HepG2 (cell line): ENCODE measurements around the gene SMIM1. TPM values are rescaled to one million over a fixed set of nuclear protein-coding genes. Genes with fewer than 3 reads are reported as not detected.

ENCODE experiments used
- ATAC-seq: fragments of 200-7000 bp; cut with Tn5 transposase; 3 replicates; pipeline ENCODE4 v1.9.1; 2020; ENCODE audit warnings: mild to moderate bottlenecking, moderate library complexity
- BruUV-seq: library from RNA; stranded (reverse); fragments of 400-500 nt; replicated peaks from 2 replicates; lab custom pipeline; 2021; lab: Mats Ljungman, UMichigan
- CTCF ChIA-PET: fragments of 300-600 bp; formaldehyde crosslinking; extraction: SDS; loops from one replicate; lab custom pipeline; 2021; ENCODE audit warnings: low total read pairs, inconsistent platforms, low intra/inter-chr PET ratio; lab: Yijun Ruan, JAX
- POLR2A ChIA-PET: fragments of 350-600 bp; sonication (Branson Sonifier 250); formaldehyde crosslinking; loops from one replicate; lab custom pipeline; 2020; ENCODE audit warnings: antibody characterized with exemption, inconsistent platforms; lab: Yijun Ruan, JAX
- DNase-seq: peaks from one replicate; pipeline ENCODE4 v3.0.0-alpha.2; 2015; ENCODE audit warnings: low spot score
- FAIRE-seq: peaks from 3 replicates; lab custom pipeline; 2011; peaks lifted over from hg19 to GRCh38; lab: Jason Lieb, UNC
- H2AFZ ChIP-seq: one replicate; pipeline ENCODE4 v1.6.1; 2011; ENCODE audit warnings: low read length, inconsistent platforms
- H3K27ac ChIP-seq: fragments of 300-600 bp; 3 replicates; pipeline ENCODE4 v1.8.0; 2011; ENCODE audit warnings: mixed run types, mild to moderate bottlenecking, mixed read lengths, low read length, inconsistent platforms; ENCODE audit not compliant: insufficient read depth; ENCODE audit errors: extremely low read length
- H3K27me3 ChIP-seq, 2 experiments: fragments of 200-600 bp in 1 of 2; 2 replicates in 1 of 2; 3 replicates in 1 of 2; pipeline versions ENCODE4 v1.6.0 to v1.8.0; 2011; ENCODE audit warnings: low read length in 2 of 2, mild to moderate bottlenecking in 2 of 2, moderate library complexity in 2 of 2, inconsistent platforms in 1 of 2; ENCODE audit not compliant: insufficient read depth in 2 of 2, control insufficient read depth in 1 of 2
- H3K36me3 ChIP-seq, 2 experiments: fragments of 200-600 bp in 1 of 2; replicated peaks in 1 of 2; 2 replicates in 1 of 2; 3 replicates in 1 of 2; pipeline versions ENCODE4 v1.5.1 to v1.8.0; 2011; ENCODE audit warnings: low read length in 2 of 2, inconsistent platforms in 1 of 2; ENCODE audit not compliant: insufficient read depth in 2 of 2, control insufficient read depth in 1 of 2
- H3K4me1 ChIP-seq: 2 replicates; pipeline ENCODE4 v1.5.1; 2012; ENCODE audit warnings: low read length, inconsistent platforms; ENCODE audit not compliant: insufficient read depth
- H3K4me2 ChIP-seq: 2 replicates; pipeline ENCODE4 v1.6.0; 2011; ENCODE audit warnings: low read depth, low read length, inconsistent platforms
- H3K4me3 ChIP-seq, 3 experiments: fragments of 200-600 bp in 1 of 3; sonication (generic), shearing (Covaris generic) in 1 of 3; replicated peaks in 1 of 3; 2 replicates each; pipeline ENCODE4 v1.5.1; 2011 to 2016; ENCODE audit warnings: low read length in 3 of 3, inconsistent platforms in 2 of 3, low read depth in 2 of 3, mild to moderate bottlenecking in 2 of 3, control low read depth in 1 of 3, mixed read lengths in 1 of 3; ENCODE audit not compliant: insufficient read depth in 1 of 3
- H3K79me2 ChIP-seq: one replicate; pipeline ENCODE4 v1.6.1; 2011; ENCODE audit warnings: low read length, inconsistent platforms; ENCODE audit not compliant: insufficient read depth
- H3K9ac ChIP-seq: 2 replicates; pipeline ENCODE4 v1.6.0; 2011; ENCODE audit warnings: mild to moderate bottlenecking, low read depth, low read length, inconsistent platforms; ENCODE audit not compliant: insufficient read depth
- H3K9me3 ChIP-seq: 2 replicates; pipeline ENCODE4 v1.5.1; 2012; ENCODE audit warnings: mild to moderate bottlenecking, low read length
- H4K20me1 ChIP-seq: 2 replicates; pipeline ENCODE4 v1.6.0; 2011; ENCODE audit warnings: inconsistent platforms, mild to moderate bottlenecking, low read length, moderate library complexity; ENCODE audit not compliant: insufficient read depth
- KDM6A ChIP-seq: IDR thresholded peaks from 2 replicates; pipeline ENCODE4 v1.6.1; 2016; ENCODE audit warnings: low read depth
- MIXL1 ChIP-seq: IDR thresholded peaks from 2 replicates; pipeline ENCODE4 v1.6.1; 2016
- NCOR1 ChIP-seq: fragments of 200-600 bp; sonication (generic); IDR thresholded peaks from 2 replicates; pipeline ENCODE4 v1.7.0; 2017; ENCODE audit warnings: antibody characterized with exemption, low read length, borderline replicate concordance
- PRPF4 ChIP-seq: fragments of 200-400 bp; formaldehyde crosslinking; IDR thresholded peaks from 2 replicates; pipeline ENCODE4 v1.6.1; 2016; ENCODE audit warnings: low read length, low read depth; ENCODE audit not compliant: poor library complexity, severe bottlenecking
- SIX1 ChIP-seq: sonication (generic); formaldehyde crosslinking; IDR thresholded peaks from 2 replicates; pipeline ENCODE4 v1.4.0; 2020; ENCODE audit warnings: missing genetic modification reagents, borderline replicate concordance
- TBX2 ChIP-seq: sonication (generic); formaldehyde crosslinking; IDR thresholded peaks from 2 replicates; pipeline ENCODE4 v1.5.0; 2020; ENCODE audit warnings: missing genetic modification reagents, mild to moderate bottlenecking, borderline replicate concordance
- XRCC5 ChIP-seq: fragments of 200-400 bp; formaldehyde crosslinking; optimal IDR thresholded peaks from 2 replicates; pipeline ENCODE3; 2017; ENCODE audit warnings: mild to moderate bottlenecking, low read length
- ZNF329 ChIP-seq: sonication (generic); formaldehyde crosslinking; IDR thresholded peaks from 2 replicates; pipeline ENCODE4 v1.9.0; 2021; ENCODE audit warnings: low read depth, mild to moderate bottlenecking, missing genetic modification reagents
- ZNF460 ChIP-seq: sonication (generic); formaldehyde crosslinking; IDR thresholded peaks from 2 replicates; pipeline ENCODE4 v1.5.1; 2020; ENCODE audit warnings: missing genetic modification reagents, mild to moderate bottlenecking, borderline replicate concordance
- ZNF530 ChIP-seq: sonication (generic); formaldehyde crosslinking; IDR thresholded peaks from 2 replicates; pipeline ENCODE4 v1.5.0; 2020; ENCODE audit warnings: low read depth, mild to moderate bottlenecking, missing genetic modification reagents
- ZNF746 ChIP-seq: sonication (generic); formaldehyde crosslinking; IDR thresholded peaks from 2 replicates; pipeline ENCODE4 v1.8.0; 2022; ENCODE audit warnings: mild to moderate bottlenecking, missing genetic modification reagents
- WGBS: methylation state at CpG from one replicate; pipeline ENCODE4 v1.1.6; 2017; ENCODE audit warnings: low lambda C conversion rate; 5-methylcytosine and 5-hydroxymethylcytosine counted together
- in situ Hi-C: cut with HindIII; loops from 2 replicates; pipeline ENCODE4 v1.10.0; 2017; ENCODE audit warnings: low pct_unique_long_range_greater_than_20kb; ENCODE audit not compliant: extremely low pct_ligation_motif_present
- intact Hi-C: fragments of 100-400 bp; cut with micrococcal nuclease; formaldehyde crosslinking; loops from one replicate; pipeline ENCODE4 v1.10.0; 2022; ENCODE audit not compliant: unreplicated experiment
- polyA plus RNA-seq, 8 experiments: library from polyadenylated mRNA; depleted of rRNA in 3 of 8; stranded (reverse) in 7 of 8; unstranded in 1 of 8; fragments of >200 nt; fragmentation: Illumina TruSeq in 4 of 8; extraction: Trizol in 4 of 8; gene quantifications; 2 replicates each; pipeline versions ENCODE4 v1.2.1 to v1.2.3, GENCODE V29; 2011 to 2016; ENCODE audit warnings: low read depth in 4 of 8, missing spikeins in 1 of 8, mixed read lengths in 1 of 8; ENCODE audit not compliant: insufficient read depth in 1 of 8
- total RNA-seq, 5 experiments: library from RNA; depleted of rRNA; stranded (reverse); fragments of >200 nt; fragmentation: Illumina TruSeq; extraction: Trizol; gene quantifications; 2 replicates each; pipeline ENCODE4 v1.2.3, GENCODE V29; 2016; ENCODE audit warnings: low read depth in 1 of 5

SMIM1 gene
- total and polyA plus RNA-seq, 2 of the 13 experiments (the other 11 are each of a cell fraction or from before 2014, with no cell fraction given), result 12.4 to 56.3 TPM

- TF ChIP-seq XRCC5, result no peak
Measured at GRCh38 chr1:3816331-3817137, 44.0 kb downstream of the SMIM1 start (continued).

GRCh38 chr1:3817138-3817740, 44.7 kb downstream of the SMIM1 start:
- Histone ChIP-seq H4K20me1 (no peaks in the 10 kb centered on the region), H3K27ac (no peak overlapping the region), H2AFZ (no peak overlapping the region), H3K36me3 (peaks cover 3 to 15% of the 10 kb centered on the region in 2 experiments; a peak in 3 of 5 replicates), H3K4me1 (no peaks in the 10 kb centered on the region), H3K4me3 (no peak overlapping the region), H3K9ac (no peak overlapping the region), H3K4me2 (no peak overlapping the region), H3K79me2 (no peaks in the 10 kb centered on the region), H3K27me3 (no peaks in the 10 kb centered on the region), H3K9me3 (no peaks in the 10 kb centered on the region)
- ChIA-PET CTCF (no interaction called here), POLR2A (no interaction called here)
- no peak for FAIRE-seq
- TF ChIP-seq TBX2 (CRISPR knock-in tag) (no peak), ZNF746 (CRISPR knock-in tag) (no peak), ZNF460 (CRISPR knock-in tag) (no peak), ZNF329 (CRISPR knock-in tag) (no peak), ZNF530 (CRISPR knock-in tag) (no peak), SIX1 (CRISPR knock-in tag) (no peak), KDM6A (no peak), MIXL1 (CRISPR knock-in tag) (no peak), NCOR1 (no peak), PRPF4 (no peak)
- in situ Hi-C loops, result no loop called here
- 95% methylated on average over 17 of the region's 17 CpGs for WGBS
- intact Hi-C loops, result no loop called here
- DNase-seq, result no peak
- BruUV-seq, result no TSS peak
- ATAC-seq, result no peak
